ENCODE data around the gene STC2.
A peak's percentile ranks its signal among the peaks of the same experiment; 100 is the strongest.

Gene STC2

GRCh38 chr5:173328844-173329490 is 753 bp upstream of the STC2 start:
- no peak for DNase-seq

- no peak for DNase-seq
Measured at GRCh38 chr5:173327084-173327947, 898 bp downstream of the STC2 start.

GRCh38 chr5:173326501-173326960 is 1.7 kb downstream of the STC2 start:
- no peak for DNase-seq

GRCh38 chr5:173325091-173325698 is 3.0 kb downstream of the STC2 start:
- no peak for DNase-seq

GRCh38 chr5:173324115-173325001 is 3.9 kb downstream of the STC2 start:
- peak; percentile 64 for DNase-seq

- DNase-seq, result no peak
Measured at GRCh38 chr5:173323799-173324114, 4.5 kb downstream of the STC2 start.

- no peak for DNase-seq
Measured at GRCh38 chr5:173323106-173323798, 5.0 kb downstream of the STC2 start.

GRCh38 chr5:173321886-173322285 is 6.3 kb downstream of the STC2 start:
- DNase-seq, result no peak

GRCh38 chr5:173320259-173320658 is 8.0 kb downstream of the STC2 start:
- no peak for DNase-seq

GRCh38 chr5:173319646-173320045 is 8.6 kb downstream of the STC2 start:
- no peak for DNase-seq

GRCh38 chr5:173318881-173319620 is 9.2 kb downstream of the STC2 start:
- DNase-seq, result no peak

GRCh38 chr5:173318330-173318729 is 9.9 kb downstream of the STC2 start:
- no peak for DNase-seq

GRCh38 chr5:173317852-173318251 is 10.4 kb downstream of the STC2 start:
- no peak for DNase-seq

GRCh38 chr5:173317091-173317730 is 11.0 kb downstream of the STC2 start:
- DNase-seq, result no peak

- DNase-seq, result no peak
Measured at GRCh38 chr5:173316339-173317020, 11.7 kb downstream of the STC2 start.

- peak; percentile 18 for DNase-seq
Measured at GRCh38 chr5:173315495-173316338, 12.5 kb downstream of the STC2 start.

GRCh38 chr5:173314166-173314952 is 13.9 kb downstream of the STC2 start:
- DNase-seq, result no peak

GRCh38 chr5:173313351-173313801 is 14.8 kb downstream of the STC2 start:
- DNase-seq, result no peak

- DNase-seq, result no peak
Measured at GRCh38 chr5:173312821-173313220, 15.4 kb downstream of the STC2 start.
